GM19238 (cell line): Measurements from ENCODE around the gene PTPN4.

ENCODE experiments used
- DNase-seq: peaks from one replicate; pipeline ENCODE4 v3.0.0; 2011; ENCODE audit warnings: low spot score; ENCODE audit not compliant: insufficient read length

The PTPN4 gene

DNA sequence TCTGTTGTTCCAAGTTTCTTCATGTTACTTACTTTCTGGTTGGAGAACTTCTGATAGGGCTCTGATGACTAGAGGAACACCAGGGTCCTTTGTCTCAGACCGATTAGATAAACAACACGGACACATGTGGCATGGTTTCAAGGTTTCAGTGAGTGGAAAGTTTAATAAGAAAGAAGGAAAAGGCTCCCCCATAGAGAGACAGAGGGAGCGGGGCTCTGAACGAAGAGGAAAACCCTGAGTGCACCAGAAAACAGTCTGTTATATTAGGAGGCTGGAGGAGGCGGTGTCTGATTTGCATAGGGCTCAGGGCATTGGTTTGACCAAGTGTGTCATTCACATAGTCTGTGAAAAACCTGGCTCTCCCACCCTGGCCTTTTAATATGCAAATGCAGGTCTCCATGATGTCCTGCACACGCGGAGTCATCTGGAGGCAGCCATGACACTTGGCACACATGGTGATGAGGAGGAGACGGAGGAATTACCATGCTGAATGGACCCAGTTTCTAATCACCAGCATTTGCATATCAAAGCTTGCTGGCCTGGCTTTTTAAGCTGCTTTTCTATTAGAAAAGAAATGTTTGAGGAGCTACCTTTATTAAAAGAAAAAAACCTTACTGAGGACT lies 94.2 kb downstream of the PTPN4 start:
- DNase-seq, result no peak

DNA sequence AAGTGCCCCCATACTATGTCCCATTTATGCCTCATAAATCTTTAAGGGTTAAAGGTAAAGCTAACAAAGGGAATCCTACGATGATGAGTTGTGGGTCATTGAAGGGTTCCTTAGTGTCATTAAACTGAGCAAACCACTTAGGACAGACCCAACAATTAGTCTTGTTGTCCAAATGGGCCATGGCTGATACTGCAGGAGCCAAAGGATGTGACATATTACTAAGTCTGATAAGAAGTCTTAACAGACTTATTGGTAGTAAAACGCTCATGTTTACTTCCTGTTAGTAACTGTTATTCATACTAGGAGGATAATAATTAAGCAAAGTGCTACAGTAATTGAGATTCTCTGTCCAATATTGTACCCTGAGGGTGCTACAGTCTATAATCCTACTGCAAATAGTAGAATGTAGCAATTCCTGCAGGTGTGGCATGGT lies 96.8 kb downstream of the PTPN4 start:
- DNase-seq, result no peak

DNA sequence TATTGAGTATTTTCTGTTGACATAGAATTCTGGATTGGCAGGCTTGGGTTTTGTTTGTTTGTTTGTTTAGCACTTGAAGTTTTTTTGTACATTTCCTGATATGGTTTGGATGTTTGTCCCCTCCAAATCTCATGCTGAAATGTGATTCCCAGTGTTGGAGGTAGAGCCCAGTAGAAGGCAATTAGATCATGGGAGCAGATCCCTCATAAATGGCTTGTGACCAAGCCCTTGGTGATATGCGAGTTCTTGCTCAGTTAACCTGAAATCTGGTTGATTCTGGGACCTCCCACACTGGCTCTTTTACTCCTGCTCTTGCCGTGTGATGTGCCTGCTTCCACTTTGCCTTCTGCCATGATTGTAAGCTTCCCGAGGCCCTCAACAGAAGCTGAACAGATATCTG lies 98.0 kb downstream of the PTPN4 start:
- no peak for DNase-seq

DNA sequence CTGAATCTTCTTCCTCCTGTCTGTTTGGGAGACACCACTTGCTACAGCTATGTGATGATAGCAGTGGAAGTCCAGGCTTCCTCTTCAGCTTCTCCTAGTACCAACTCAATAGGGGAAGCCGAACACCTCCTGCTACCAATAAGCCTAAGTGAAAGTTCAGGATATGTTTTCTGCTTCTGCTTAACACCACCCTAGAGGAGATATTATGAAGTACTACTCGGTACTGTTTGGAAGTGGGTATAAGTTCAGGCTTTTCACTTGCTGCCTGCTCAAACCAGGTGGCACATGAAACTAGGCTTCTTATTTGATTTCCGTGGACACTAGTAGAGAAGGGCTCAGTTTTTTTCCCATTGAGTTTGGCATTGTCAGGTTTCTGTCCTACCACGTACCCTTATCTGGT lies 99.8 kb downstream of the PTPN4 start:
- no peak for DNase-seq

DNA sequence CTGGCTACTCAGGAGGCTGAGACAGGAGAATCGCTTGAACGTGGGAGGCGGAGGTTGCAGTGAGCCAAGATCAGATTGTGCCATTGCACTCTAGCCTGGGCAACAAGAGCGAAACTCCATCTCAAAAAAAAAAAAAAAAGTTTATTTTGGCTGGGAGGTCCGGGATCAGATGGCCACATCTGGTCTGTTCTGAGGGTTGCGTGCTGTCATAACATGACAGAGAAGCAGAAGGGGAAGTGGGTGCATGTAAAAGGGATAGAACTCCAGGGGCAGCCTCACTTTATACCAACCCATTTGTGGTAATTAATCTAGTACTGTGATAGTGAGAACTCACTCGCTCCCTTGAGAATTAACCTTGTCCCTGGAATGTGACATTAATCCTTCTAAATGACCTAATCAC lies 101.2 kb downstream of the PTPN4 start:
- DNase-seq, result no peak

DNA sequence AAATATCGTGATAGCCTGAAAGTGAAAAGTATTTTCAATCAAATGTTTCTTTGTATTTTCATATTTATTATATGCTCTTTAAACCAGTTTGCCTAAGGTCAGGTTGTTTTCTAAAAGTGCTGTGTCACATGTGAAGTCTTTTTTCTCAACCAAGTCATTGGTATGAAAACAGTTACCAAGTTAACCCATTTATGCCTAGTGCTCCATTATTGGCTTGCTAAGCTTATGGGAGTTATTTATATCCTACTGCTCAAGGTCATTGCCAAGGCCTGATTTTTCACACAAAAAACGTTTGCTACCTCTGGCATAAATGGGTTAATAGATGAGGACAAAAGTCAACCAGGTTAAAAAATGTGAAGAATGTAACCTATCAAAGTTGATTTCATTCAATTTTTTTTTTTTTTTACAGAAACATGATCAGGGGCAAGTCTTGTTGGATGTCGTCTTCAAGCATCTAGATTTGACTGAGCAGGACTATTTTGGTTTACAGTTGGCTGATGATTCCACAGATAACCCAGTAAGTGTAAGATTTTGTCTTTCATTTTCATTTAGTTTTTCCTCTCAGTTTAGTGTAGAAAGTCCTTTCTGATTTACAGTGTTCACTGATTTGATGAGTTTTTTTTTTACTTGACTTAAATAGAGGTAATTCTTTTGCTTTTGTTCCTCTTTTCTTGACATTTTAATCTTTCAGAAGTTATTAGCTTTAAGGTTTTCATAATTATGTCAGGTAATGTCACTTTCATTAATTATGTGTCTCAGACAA lies 102.6 kb downstream of the PTPN4 start:
- no peak for DNase-seq

DNA sequence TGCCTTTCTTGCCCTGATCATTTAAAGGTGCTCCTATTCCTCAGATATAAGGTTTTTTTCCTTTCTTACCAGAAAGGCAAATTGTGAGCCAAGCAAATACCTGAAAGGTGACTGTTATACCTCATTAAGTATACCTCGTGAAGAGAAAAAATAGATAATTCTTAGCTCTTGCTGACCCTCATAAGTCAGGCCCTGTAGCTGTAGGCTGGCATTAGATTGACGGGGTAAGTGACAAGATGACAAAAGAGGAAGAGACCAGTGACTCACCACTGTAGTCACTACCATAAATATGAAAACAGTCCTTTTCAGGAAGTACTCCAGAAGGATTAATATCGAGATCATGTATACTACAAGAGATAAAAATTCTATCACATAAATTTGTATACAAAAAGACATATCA lies 104.6 kb downstream of the PTPN4 start:
- no peak for DNase-seq

DNA sequence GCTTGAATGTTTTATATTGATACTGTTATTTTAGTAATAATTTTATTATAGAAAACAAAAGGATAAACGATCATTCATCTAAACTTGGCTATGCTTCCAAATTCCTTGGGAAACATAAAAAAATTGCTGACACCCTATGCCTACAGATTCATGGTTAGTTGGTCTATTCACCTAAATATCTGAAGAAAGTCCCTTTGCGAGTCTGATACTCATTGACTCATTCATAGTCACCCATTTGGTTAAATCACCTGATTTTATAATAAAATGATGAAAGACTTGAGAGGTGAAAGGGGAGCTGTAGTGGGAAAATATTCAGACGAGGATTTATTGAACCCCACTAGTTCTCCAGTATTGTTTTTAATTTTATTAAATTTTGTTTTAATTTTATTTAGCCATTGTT lies 112.0 kb downstream of the PTPN4 start:
- DNase-seq, result no peak

DNA sequence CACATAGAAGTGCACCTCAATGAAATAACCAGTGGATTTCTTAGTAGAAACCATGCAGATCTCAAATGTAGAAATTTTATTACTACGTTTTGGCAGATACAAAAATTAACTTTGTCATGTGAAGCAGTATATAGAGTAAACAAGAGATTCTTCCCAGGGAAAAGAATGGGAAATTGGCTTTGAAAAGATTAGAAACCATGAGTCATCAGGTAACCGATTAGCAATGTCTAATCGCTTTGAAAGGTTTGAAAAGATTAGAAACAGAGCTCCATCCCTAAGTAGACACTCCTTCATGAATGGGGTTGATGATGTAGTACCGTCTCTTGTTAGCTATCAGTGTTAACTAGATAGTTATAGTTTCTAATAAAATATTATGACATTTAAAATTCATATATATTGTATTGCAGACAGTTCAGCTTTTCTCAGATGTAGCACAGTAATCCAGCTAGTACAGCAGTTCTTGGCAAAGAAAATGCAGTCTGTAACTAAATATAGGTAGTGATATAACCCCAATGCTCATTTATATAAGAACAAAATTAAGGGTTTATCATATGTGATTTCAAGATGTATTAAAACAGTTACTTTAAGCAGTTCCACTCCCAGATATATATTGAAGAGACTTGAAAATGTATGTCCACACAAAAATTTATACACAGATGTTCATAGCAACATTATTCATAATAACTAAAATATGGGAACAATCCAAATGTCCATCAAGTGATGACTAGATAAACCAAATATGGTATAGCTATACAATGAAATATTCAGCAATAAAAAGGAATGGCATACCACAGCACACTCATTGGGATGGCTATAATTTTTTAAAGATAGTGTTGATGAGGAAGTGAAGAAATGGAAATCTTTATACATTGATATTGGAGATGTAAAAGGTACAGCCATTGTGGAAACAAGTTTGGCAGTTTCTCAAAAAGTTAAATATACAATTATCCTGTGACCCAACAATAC lies 113.9 kb downstream of the PTPN4 start:
- DNase-seq, result no peak

DNA sequence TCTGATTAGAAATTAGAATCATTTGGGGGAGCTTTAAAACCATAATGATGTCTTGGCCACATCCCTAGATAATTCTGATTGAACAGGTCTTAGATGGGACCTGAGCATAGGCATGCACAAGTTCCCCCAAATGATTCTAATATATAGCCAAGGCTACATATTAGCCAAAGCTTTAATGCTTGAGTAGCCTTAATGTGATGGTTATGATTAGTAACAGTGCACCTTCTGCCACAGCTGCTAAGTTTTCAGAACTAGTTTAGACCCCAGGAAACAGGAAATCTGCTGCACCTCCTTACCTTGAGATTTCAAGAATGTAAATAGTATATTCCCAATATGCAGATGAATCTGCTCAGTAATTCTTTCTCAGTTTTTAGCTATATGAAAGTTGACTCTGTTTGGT lies 119.8 kb downstream of the PTPN4 start:
- no peak for DNase-seq

DNA sequence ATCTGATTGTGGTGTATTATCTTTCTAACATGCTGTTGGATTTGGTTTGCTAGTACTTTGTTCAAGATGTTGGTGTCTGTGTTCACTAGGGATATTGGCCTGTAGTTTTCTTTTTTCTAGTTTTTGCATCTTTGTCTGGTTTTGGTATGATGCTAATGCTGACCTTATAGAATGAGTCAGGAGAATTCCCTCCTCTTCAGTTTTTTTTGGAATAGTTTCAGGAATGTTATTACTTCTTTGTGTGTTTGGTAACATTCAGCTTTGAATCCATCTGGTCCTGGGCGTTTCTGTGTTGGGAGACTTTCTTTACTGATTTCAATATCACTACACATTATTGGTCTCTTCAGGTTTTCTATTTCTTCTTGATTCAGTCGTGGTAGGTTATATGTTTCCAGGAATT lies 129.0 kb downstream of the PTPN4 start:
- DNase-seq, result no peak

DNA sequence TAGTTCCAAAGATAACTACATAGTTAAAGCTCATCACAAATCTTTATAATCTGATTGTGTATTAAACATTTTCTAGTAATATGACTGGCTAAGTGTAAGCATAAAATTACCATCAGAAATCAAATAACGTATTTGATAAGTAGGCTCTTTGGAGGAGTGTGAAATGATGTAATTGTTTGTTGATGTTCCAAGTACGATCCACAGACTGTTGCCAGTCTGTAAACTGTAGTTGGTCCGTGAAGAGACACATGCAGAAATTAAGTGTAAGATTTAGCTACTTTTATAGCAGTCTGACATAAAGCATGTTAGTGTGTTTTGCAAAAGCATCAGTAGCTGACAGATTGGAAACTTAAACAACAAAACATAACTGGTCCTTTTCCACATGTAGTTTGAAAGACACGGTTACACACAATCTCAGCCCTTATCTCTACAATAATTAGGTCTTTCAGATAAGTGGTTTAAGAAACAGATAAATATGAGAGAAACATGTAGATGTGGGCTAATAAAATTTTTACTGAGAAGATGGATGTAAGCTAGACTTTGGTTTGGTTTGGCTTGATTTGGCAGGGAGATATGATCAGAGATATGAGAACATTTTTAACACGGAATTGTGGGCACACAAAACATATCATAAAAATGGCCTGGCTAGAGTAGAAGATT lies 138.1 kb downstream of the PTPN4 start:
- no peak for DNase-seq

DNA sequence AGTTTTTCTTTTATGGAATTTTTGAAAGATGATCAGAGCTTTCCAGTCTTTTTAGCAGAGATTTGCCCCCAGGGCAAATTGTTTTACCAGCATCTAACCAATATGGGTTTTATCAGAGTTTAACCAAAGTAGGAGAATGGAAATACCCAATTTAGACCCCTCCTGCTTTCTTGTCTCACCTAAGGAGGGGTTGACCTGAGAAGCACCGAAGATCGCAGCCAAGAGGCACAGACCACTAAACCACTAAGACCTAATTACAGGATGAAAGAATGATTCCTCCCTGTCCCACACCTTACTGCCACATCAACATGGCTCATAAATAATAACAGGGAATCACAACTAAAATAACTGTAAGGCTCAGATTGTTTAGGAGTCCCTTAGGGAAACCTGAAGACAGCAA lies 141.3 kb downstream of the PTPN4 start:
- no peak for DNase-seq

DNA sequence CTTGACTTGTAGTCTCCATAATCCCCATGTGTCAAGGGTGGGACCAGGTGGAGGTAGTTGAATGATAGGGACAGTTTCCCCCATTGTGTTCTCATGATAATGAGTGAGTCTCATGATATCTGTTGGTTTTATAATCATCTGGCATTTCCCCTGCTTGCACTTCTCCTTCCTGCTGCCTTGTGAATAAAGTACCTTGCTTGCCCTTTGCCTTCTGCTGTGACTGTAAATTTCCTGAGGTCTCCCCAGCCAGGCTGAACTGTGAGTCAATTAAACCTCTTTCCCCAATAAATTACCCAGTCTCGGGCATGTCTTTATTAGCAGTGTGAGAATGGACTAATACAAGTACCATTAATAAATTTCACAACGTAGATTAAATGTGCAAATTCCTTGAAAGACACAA lies 150.8 kb downstream of the PTPN4 start:
- no peak for DNase-seq

DNA sequence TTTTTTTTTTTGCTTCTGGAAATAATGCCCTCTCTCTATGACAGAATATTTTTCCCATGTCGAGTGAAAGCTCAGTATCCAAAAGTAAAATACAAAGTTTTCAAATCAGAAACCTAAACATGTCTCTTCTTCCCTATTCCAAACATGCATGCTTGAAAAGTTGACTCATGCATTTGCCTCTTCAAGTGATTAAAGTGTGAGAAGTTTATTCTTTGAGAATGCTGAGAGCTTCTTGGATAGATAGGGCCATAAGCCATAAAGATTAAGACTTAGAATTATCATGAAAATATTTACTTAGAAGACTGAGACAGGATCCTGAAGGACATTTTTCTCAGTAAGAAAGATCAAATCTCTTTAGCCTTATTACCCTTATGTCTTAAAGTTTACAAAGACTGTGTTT lies 154.5 kb downstream of the PTPN4 start:
- DNase-seq, result no peak

DNA sequence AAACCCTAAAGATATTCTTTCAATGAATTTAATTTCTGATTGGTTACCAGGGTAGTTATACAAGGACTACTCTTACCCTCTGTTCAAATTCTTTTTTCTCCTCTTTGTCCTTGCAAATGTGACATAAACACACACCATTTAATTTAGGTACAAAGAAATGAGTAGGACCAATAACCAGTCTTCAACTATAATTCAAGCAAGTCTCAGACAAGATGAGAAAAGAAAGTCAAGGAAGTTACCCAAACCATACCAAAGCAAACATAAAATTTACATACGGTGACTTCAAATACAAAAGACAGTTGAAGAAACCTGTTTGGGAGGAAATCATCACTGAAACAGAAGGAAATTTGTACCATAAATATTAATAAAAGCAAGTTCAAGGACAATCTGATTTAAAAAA lies 162.1 kb downstream of the PTPN4 start:
- no peak for DNase-seq

DNA sequence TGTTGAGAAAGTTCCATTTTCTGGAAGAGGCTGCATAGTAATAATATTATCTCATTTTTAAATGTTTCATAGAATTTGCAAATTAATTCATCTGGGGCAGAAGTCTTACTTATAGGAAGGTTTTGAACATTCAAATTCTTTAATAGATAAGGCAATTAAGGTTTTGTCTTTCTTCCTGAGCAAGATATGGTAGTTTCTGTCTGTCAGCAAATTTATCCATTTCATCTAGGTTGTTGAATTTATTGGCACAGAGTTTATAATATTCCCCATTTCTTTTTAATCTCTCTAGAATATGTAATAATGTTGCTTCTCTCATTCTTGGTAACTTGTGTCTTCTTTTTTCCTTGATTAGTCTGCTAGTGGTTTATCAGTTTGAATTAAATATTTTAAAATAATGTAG lies 163.0 kb downstream of the PTPN4 start:
- DNase-seq, result no peak

DNA sequence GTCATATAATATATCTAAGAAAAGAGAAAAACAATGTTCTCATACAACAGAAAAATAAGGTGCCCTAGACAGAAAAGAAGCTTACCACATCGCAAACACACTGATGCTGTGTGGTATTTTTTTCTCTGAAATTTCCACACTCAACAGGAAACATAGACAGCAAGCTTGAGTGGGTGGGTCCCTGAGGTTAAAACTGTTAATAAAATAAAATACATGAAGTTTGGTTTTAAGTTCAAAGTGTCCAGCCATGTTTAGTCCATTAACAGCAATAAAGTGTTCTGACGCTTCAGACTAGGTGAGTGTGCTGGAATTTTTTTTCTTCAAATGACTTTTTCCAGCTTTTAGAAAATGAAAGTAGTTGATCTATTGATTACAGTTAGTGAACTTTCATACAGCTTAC lies 169.8 kb downstream of the PTPN4 start:
- no peak for DNase-seq

DNA sequence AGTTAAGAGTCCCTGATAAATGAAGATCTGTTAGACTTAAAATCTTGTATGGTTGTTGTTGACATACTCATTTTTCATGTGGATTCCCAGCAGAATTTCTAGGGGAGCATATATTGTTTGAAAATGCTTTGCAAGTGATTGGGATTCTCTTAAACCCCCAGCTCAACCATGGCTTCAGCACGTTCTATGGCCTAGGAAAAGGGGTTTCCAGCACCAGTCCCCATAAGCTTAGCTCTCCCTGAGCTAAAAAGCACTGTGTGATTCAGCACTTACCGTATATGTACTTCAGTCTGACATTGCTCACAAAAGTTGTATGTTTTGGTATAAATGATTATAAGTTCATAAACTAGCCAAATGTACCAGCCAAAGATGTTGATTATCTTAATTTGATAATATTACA lies 173.1 kb downstream of the PTPN4 start:
- no peak for DNase-seq

DNA sequence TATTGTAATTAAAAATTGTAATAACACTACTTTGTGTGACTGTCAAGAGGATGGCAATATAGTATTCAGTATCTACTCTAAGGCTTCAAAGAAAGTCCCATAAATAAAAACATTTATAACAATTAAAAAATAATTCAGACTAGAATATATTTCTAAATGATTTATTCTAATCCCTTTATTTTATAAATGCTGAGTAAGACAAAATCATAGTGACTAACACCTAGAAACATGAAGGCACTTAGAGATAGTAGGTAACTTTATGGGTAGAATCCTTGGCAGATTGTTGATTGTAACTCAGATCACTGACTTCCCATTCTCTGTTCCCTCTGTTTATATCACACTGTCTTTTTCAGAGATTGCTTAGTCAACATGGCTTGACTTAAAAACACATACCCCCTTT lies 174.6 kb downstream of the PTPN4 start:
- DNase-seq, result no peak

DNA sequence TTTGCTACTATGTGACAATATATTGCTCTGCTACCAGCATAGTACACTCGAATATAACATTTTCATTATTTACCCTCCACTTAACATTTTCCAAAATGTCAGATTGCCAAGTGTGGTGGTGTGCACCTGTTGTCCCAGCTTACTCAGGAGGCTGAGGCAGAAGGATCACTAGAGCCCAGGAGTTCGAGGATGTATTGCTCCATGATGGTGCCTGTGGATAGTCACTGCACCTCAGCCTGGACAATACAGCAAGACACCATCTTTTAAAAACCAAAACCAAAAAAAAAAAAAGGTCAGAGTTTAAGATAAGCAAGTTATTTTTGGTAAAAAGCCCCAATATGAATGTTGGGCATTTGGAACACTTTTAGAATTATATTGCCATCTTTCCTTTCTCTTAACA lies 178.0 kb downstream of the PTPN4 start:
- DNase-seq, result no peak

DNA sequence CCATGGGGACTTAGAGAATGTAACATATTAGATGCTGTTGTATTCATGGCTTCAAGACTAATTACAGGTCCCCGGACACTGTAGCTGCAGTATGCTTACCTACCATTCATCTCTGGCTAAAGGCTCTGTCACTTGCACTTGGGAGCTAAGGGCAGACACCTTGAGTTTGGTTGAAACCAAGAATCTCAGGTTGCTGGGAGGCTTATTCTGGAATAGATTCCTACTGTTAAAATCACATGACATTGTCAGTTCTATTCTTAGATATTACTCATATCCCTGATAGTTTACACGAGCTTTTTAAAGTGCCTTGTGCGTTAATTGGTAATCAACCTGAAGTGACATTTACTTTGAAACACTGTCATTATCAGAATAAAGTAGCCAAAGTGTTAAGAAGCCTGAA lies 180.2 kb downstream of the PTPN4 start:
- no peak for DNase-seq
